Measurements from ENCODE around the gene SAPCD2.
"Not testable (repeated sequence)": the region's sequence is repeated elsewhere in the genome, so short reads cannot be mapped to it uniquely, and the experiment has no call there.

The SAPCD2 gene

GRCh38 chr9:137044502-137045177 lies 25.7 kb downstream of the SAPCD2 start:
- no peak for DNase-seq

DNA sequence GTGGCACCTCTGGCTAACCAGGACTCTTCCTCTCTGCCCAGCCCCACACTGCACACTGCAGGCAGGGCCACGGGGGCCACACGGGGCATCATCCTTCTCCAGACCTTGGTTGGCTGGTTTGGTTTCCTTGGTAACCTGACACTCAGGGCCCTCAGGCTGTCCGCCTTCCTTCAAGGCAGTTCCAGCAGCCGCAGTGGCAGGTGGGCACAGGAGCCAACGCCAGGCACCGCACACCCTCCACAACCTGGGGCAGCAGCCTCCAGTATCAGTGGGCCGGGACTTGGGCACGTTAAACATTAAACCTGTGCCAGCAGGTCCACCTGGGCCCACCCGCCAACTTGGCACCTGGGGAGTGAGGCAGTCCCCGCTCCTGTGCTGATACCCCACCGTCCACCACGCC lies 26.3 kb downstream of the SAPCD2 start:
- DNase-seq, result no peak

DNA sequence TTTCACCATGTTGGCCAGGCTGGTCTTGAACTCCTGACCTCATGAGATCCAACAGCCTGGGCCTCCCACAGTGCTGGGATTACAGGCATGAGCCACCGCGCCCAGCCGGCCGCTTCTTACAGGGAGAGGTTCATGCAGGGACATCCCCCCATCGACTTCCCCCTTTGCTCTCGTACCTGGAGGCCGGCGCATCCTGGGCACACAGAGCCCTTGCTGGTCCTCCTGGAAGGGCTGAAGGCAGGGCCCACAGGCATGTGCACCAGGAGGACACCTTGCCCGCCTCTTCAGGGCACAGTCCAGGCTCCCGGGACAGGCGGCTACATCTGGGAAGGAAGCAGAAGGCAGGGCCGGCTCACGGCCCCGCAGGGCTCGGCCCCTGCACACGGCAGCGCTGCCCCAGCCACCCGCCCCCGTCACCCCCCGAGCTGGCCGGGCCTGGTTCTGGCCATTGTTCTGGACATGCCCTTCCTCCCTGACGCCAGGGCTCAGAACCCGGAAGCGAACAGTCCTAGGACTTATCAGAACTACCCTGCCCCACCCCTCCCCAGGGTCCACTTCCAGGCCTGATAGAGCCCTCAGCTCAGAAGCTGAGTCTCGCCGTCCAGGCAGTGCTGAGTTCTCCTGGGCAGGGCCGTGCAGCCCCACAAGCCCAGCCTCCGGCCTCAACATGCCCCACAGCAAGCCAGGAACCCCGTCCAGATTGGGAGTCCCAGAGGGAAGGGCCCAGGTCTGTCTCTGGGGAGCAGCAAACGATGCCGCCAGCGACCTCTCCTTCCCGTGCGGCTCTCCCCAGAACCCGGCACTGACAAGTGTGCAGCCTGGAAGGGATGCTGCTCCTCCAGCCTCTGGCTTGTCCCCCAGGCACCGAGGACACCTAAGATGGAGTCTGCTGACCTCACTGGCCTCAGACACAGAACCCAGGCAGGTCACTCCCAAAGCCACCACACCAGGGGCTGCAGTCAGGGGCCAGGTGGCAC lies 27.3 kb downstream of the SAPCD2 start:
- no peak for DNase-seq

GRCh38 chr9:137041124-137041523 lies 29.2 kb downstream of the SAPCD2 start:
- DNase-seq, result no peak

- no peak for DNase-seq
These were observed 29.8 kb downstream of the SAPCD2 start for GRCh38 chr9:137040568-137040967.

DNA sequence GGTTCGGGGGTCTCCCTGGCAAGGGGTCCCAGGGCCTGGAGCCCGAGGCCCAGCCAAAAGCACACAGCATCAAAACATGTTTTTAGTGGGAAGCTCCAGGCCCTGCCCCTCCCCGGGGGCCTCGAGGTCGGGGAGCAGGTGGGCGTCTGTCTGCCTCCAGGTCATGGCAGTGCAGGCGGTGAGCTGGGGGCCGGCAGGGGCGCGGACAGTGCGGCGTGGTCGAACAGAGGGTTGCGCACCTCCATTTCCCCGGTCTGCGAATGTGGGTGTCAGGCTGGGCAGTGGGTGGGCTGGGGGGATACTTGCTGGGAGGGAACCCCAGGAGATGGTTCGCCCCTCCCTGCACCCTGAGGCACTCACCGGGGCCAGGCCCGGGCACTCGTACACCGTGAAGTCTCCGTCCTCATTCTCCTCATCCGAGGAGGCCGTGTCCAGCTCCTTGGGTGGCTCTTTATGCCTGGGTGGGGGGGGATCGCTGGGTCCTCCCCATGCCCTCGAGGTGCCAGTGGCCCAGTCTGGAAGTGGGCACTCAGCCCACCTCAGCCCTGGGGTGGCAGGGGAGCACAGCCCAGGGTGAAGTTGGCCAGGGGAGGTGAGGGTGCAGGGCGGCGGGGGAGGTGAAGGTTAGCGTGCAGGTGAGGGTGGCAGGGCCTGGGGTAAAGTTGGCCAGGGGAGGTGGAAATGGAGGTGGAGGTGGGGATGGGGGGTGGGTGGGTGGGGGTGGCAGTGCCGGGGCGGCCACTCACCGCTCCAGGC lies 30.6 kb downstream of the SAPCD2 start:
- no peak for DNase-seq

DNA sequence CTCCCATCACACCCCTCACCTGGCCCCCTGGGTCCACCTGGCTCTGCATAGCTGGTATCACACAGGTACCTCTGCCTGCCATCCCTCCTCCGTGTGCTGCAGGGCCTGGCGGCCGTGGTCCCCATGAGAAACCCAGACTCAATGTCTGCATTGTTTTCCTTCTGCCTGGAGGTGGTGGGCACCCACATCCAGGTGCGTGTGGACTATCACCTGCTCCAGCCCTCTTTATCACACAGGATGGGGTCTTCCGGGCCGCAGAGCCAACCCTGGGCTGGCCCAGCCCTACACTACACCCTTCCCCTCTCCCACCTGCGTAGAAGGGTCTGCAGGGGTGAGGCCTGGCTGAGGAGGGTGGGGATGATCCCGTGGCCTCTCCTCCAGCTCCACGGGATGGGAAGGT lies 31.4 kb downstream of the SAPCD2 start:
- DNase-seq, result no peak

GRCh38 chr9:137037483-137037882 lies 32.9 kb downstream of the SAPCD2 start:
- no peak for DNase-seq

DNA sequence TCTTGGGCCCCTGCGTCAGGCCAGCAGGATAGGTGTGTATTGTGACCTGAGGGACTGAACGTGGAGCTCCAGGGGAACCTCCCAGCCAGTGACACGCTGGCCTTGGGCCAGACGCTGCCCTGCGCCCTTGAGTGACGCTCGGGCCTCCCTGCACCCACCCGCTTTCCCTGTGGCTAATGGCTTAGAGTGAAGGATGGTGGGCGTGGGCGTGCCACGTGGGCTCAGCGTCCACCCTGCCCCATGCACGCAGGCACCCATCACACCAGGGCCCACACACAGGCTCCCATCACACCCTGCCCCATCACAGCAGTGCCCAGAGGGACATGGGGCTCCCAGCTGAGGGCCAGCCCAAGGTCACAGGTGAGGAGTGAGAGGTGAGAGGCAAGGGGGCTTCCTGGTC lies 33.3 kb downstream of the SAPCD2 start:
- no peak for DNase-seq

DNA sequence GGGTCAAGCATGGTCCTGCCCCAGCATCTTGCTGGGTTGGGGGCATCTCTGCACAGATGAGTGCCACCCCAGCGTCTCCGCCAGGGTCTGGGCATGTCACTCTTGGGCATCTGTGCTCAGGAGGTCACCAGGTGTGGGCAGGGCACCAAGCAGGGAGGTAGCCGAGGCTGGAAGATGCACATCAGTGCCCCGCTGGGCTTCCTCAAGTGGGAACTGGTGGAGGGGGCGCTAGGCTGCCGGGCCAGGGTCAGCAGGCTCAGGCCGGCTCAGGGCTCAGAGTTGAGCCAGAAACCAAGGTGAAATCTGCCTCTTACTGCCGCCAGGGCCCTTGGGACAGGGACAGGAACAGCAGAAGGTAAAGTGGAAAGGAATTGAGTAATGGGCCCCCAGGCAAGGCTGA lies 34.4 kb downstream of the SAPCD2 start:
- no peak for DNase-seq

DNA sequence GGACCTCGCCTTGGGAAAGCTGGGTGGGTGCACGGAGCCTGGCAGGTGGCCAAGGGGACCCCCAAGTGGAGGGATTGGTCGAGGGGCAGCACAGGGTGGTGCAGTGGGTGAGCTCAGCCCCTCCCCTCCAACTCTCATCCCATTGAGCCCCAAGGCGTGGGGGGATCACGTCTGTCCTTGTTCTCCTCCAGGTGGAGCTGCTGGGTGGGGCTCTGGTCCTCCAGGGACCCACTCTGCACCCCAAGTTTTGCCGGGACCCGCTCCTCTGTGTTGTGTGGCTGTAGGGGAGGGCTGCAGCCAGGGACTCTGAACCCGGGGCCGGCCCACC lies 34.9 kb downstream of the SAPCD2 start:
- DNase-seq, result no peak

DNA sequence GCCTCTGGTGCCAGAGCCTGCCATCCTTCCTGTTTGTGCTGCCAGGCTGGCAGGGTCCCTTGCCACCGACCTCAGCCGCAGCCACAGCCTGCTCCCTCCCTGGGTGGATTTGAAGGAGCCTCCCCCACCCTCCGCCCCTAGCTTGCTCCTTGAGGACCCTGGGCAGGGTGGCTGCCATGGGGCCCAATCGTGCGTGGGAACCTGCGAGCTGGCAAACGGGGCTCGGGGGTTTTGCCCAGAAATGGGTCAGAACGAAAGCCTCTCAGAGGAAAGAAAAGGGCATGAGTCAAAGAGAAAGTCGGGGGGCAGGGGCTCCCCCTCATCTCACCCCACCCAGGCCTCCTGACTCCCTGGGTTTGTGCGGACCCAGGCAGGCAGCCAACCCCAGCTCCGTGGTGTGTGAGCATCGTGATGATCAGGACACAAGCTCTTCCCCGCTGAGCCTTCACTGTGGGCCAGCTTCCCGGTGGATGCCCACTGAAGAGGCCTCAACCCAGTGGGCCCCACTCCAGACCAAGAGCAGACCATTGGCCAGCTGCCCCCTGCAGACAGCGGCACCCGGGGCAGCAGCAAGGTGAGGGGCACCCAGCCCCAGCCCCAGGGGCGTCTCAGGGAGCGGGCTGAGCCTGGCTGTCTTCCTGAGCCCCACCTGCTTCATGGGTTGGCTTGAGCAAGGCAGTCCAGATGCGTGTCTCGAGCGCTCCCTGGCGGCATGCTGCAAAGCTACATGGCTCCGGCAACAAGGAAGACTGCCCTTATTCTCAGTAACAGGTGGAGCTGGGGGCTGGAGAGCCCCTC lies 35.4 kb downstream of the SAPCD2 start:
- DNase-seq, result peak; percentile 89

GRCh38 chr9:137034039-137034708 lies 36.2 kb downstream of the SAPCD2 start:
- DNase-seq, result peak; percentile 58

- DNase-seq, result not testable (repeated sequence)
These were observed 36.9 kb downstream of the SAPCD2 start for GRCh38 chr9:137033481-137033880.

- peak; percentile 85 for DNase-seq
These were observed 37.5 kb downstream of the SAPCD2 start for GRCh38 chr9:137032858-137033257.

GRCh38 chr9:137031904-137032640 lies 38.3 kb downstream of the SAPCD2 start, which contains the start of gene FUT7:
Gene FUT7, minus strand, starts transcription at chr9:137032088. Its CDS starts 97 bp downstream, at chr9:137031991.
- DNase-seq, result no peak

- DNase-seq, result peak; percentile 55
These were observed 39.5 kb downstream of the SAPCD2 start for GRCh38 chr9:137030538-137031527.

GRCh38 chr9:137030006-137030405 lies 40.4 kb downstream of the SAPCD2 start:
- DNase-seq, result no peak

GRCh38 chr9:137029058-137029936 lies 41.1 kb downstream of the SAPCD2 start:
- DNase-seq, result peak; percentile 87

All from suppressor macrophage treated with lipopolysaccharide for 4 hours (primary cell).